T-helper 1 cell treated with Interleukin-12 subunit alpha and Interleukin-12 subunit beta and Interleukin-4 antibody, amounts not matched to agents 30 ng/mL and 1 ng/mL, for 36 hours (primary cell): ENCODE results near the gene CCSER2. TPM values are rescaled to one million over a fixed set of nuclear protein-coding genes. Genes with fewer than 3 reads are reported as not detected.
"Not testable (repeated sequence)": the region's sequence is repeated elsewhere in the genome, so short reads cannot be mapped to it uniquely, and the experiment has no call there.

ENCODE experiments used
- intact Hi-C: fragments of 100-400 bp; cut with micrococcal nuclease; formaldehyde crosslinking; loops from one replicate; pipeline ENCODE4 v1.15.1; 2024
- total RNA-seq: library from RNA; stranded (reverse); gene quantifications from 2 replicates; pipeline ENCODE4 v1.2.3, GENCODE V29; 2022

The CCSER2 gene
- total RNA-seq, 1 donor from 2014 or later, result 85.9 TPM

DNA sequence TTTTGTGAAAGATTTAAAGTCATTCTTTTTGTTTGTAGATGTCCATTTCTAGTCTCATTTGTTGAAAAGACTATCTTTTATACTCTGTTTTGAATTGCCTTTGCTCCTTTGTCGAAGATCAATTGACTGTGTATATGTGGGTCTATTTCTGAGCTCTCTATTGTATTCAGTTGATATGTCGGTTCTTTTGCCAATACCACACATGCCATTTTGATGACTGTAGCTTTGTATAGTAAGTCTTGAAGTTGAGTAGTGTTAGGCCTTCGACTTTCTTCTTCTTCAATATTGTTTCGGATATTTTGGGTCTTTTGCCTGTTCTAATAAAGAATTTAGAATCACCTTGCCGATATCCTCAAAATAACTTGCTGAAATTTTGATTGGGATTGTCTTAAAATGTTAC lies 104.5 kb downstream of the CCSER2 start:
- intact Hi-C loops, result no loop called here

DNA sequence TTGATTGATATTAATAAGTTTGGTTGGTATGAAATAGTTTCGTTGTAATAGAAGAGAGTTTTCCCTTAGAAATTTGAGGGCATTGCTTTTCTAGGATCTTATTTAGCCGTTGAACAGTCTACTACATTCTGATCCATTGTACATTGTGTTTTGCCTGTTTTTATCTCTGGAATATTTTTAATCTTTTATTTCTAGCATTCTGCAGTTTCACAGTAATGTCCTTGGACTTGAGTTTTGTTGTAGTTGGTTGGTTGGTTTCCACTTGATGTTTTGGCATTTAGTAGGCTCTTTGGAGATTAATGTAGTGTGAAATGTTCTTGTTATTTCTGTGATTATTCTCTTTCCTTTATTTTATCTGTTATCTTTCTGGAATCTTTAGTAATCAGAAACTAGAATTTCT lies 112.4 kb downstream of the CCSER2 start:
- intact Hi-C loops, result no loop called here

DNA sequence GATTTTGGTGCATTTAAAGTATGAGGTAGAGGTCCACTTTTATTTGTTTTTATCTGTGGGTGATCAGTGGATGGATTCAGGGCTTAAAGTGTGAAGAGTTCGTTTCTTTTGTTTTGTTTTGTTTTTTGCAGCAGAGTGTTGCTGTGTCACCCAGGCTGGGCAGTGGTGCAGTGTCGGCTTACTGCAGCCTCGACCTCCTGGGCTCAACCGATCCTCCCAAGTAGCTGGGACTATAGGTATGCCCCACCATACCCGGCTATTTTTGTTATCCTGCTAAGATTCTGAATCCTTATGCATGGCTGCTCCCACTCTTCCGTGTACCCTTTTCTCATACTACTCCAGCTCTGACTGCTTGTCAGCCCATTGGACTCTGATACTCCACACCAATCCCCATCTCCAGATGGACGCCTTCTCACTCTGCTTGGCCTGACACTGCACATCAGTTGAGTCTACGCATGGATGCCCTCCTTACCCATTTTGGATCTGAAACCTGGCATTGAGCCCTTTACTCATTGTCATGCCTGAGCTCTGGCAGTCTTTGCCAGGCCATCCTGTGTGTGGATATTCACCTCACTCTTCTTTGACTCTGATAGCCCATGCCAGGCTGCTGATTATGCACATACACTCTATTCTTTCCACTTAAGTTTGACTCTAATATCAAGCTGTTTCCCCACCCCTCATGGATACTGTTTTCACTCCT lies 119.5 kb downstream of the CCSER2 start:
- intact Hi-C loops, result no loop called here

DNA sequence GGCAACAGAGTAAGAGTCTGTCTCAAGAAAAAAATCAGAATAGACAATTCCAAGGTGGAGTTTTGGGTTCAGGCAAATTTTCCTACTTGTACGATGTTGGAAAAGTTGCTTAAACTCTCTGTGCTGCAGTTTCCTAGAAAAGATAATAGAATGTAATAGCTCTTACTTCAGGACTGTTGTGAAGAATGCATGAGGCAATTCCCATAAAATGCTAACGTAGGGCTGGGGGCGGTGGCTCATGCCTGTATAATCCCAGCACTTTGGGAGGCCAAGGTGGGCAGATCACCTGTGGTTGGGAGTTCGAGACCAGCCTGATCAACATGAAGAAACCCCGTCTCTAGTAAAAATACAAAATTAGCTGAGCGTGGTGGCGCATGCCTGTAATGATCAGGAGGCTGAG lies 121.0 kb downstream of the CCSER2 start:
- intact Hi-C loops, result not testable (repeated sequence)

DNA sequence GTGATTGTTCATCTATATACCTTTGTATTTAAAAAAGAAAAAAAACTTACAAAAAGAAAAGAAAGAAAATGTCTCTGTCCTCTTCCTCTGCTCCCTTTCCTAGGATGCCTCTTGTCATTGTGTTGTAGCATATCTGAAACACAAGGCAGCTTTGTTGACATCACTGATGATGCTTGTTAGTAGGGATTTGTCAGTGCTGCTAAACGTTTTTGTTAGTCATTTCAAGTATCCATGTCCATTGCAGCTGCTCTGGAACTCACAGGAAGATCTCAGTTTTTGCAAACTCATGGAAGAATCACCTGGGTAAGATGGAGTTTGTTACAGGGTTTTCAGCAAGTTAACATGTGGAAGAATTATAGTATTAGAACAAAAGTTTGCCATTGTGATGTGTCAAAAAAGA lies 123.6 kb downstream of the CCSER2 start:
- intact Hi-C loops, result no loop called here

DNA sequence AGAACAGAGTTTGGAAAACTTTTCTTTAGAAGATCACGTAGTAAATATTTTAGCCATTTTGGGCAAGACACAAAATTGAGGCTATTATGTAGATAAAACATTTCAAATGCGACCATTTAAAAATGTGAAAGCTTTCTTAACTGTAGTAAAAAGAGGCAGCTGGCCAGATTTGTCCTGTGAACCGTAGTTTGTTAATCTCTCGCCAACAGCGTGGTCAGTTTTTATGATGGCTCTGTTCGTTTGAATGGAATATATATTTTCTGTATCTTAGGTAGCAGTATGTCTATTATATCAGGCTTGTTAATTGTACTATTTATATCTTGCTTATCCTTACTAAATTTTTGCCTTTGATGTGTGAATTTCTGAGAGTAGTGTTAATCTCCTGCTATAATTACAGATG lies 124.9 kb downstream of the CCSER2 start:
- intact Hi-C loops, result no loop called here

DNA sequence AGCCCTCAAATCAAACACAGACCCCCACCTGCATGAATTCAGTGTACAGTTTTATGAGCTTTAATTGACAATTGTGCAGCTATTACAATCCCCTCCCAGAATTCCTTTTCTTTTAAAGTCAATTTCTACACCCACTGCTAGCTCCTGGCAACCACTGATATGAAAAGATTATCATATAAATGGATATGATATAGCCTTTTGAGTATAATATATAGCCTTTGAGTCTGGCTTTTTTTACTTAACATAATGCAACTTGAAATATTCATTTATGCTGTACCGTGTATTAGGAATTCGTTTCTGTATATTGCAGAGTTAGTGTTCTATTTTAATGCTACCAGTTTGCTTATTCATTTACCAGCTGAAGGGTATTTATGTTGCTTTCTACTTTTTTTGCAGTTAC lies 127.7 kb downstream of the CCSER2 start:
- intact Hi-C loops, result no loop called here

DNA sequence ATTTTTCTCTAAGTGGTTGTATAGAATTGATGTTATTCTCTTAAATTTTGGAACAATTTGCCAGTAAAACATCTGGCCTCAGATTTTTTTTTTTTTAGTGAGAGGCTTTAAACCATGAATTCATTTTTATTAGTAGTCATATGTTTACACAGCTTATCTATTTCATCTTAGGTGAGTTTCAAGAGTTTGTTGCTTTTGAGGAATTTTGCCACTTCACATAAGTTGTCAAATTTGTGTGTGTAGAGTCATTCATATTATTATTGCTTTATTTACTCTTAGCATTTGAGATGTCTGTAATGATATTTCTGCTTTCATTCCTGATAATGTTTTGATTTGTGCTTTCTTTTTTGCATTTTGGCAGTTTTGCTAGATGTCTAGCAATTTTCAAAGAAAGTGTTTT lies 132.1 kb downstream of the CCSER2 start:
- intact Hi-C loops, result no loop called here

DNA sequence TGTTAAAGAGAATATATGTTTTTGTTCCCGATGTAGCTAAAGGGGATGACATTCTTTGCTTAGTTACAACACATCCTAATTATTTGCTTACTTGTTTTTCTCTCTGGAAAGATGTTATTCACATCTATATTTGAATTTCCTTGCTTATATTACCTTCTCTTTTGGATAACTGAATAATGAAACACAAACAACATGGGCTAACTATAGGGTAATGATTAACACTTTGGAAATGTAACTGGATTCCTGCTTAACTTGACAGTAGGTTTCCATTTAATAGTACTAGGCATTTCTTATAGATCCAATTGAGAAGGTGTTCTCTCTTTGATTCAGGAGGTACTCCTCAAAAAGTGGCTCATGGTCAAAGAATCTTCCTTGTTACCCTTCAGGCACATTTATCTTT lies 141.1 kb downstream of the CCSER2 start:
- intact Hi-C loops, result no loop called here

DNA sequence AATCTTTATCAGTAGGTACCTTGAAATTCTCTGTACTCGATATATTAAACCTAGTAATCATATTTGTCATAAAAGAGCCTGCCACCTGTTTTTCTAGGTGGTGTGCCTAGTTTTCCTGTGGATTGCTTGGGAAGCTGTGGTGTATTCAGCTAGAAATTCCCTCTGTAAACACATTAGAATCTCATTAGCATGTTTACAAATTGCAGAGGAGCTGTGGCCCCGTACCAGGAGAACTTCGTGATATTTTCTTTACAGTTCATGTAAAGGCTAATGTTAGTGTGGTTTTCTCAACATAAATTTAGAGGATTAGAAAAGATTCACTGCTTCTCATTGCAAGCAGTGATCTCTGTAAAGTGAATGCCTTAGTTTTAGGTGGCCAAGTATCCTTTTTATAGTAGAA lies 144.7 kb downstream of the CCSER2 start:
- intact Hi-C loops, result no loop called here

DNA sequence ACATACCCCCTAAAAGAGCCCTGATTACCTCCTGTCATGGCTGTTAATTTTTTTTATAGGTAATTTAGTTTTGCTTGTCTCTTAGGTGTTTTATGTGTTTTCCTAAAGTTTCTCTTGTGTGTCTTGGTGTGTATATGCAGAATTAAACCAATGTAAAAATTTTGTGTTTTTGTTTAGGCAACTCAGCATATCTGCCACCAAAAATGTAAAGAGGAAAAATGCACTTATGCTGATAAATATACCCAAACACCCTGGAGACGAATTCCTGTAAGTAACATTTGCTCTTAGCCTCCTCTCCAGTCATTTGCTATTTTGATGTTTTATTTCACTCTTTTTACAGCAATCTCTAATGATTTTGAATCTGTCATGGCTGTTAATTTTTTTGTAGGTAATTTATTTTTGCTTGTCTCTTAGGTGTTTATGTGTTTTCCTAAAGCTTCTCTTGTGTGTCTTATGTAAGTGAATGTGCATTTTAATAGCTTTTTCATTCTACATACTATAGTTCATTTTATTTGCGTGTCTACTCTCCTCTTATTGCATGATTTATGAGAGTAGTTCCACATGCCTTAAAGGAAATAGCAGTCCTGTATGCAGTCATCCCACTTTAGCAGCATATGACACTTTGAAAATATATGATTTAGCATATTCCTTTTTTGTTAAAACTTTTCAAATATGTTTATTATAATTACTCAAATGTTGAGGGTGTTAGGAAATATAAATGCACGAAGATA lies 149.2 kb downstream of the CCSER2 start:
- intact Hi-C loops, result loop anchor here (5.0 kb wide), 1 partner anchor 40 kb away; no protein-coding TSS in a partner anchor

DNA sequence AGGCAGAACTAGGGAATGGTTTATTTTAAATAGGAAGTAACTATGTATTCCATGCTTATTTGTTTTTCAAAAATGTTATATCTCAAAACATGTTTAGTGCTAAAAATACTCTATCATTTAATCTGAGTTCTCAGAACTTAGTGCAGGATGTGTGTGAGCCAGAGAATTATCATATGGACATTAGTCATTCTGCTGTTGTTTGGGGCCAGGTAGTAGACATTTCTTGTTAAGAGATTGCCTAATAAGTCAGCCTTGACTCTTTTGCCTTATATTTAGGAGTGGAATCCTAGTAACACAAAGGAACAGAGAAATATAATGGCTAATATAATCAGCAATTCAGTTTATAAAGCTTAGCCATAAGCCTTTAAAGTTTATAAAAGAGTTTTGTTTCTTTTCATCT lies 149.8 kb downstream of the CCSER2 start:
- intact Hi-C loops, result loop anchor here (5.0 kb wide), 1 partner anchor 41 kb away; no protein-coding TSS in a partner anchor

DNA sequence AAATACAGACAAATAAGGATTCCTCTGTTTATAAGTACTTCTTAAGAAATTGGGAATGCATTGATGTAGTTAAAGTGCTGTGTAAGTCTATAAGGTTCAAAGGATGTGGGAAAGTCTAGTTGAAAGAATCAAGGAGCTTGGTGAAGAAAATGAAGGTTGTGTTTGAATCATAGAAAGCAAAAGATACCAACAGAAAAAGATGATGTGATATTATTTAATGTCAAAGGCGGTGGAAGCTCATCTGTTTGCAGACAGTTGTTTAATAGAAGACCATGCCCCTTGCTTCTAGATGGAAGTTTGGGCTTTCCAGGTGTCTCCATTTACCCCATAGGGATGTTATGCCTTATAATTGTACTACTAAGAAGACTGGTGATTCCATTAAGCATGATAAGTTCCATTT lies 150.3 kb downstream of the CCSER2 start:
- intact Hi-C loops, result loop anchor here (5.0 kb wide), 1 partner anchor 41 kb away; no protein-coding TSS in a partner anchor

DNA sequence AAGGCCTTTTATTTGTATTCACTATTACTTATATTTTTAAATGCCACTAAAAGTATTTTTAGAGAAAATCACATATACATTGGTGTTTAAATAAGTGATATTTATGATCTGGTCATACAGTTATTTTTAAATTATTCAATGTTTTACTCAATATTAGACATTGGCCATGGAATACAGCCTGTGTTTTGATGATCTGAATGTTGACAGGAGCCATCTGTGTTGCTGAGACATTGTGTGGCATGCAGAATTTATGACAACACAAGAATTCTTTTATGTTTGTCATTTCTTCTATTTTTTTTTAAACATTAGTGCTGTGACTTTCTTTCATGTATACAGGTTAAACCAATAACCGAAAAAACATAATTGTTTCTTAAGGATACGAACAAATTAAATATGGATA lies 156.2 kb downstream of the CCSER2 start:
- intact Hi-C loops, result no loop called here

DNA sequence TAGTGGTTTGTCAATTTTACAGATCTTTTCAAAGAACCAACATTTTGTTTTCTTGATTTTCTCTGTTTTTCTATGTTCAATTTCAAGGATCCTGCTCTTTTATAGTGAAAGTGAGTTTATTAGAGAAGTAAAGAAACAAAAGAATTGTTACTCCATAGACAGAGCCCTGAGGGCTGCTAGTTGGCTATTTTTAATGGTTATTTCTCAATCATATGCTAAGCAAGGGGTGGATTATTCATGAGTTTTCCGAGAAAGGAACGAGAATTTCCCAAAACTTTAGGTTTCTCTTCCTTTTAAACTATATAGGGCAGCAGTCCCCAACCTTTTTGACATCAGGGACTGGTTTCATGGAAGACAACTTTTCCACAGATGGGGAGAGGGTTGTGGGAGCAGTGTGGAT lies 165.0 kb downstream of the CCSER2 start:
- intact Hi-C loops, result no loop called here

DNA sequence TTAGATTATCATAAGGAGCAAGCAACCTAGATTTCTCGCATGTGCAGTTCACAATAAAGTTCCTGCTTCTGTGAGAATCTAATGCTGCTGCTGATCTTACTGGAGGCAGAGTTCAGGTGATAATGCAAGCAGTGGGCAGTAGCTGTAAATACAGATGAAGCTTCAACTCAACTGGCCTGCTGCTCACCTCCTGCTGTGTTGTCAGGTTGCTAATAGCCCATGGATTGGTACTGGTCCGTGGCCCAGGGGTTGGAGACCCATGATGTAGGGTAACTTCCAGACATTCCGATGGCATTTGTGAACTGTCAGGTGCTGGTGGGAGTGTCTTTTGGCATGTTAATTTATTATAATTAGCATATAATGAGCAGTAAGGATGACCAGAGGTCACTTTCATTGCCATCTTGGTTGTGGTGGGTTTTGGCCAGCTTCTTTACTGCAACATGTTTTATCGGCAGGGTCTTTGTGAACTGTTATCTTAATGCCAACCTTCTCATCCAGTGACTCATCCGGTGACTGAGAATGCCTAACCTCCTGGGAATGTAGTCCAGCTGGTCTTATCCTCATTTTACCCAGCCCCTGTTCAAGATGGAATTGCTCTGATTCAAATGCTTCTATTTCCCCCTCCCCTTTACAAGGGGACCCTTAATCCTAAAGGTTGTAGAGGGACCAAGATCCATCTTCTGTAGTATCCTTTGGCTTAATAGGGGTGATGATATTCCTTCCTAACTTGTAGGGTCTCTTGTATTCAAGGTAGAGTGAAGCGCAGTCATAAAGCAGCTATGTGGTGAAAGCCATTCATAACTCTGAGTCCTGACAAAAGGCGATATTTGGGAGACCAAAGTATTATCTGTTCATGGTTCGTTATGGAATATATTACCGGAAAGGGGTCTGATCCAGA lies 165.8 kb downstream of the CCSER2 start:
- intact Hi-C loops, result no loop called here

DNA sequence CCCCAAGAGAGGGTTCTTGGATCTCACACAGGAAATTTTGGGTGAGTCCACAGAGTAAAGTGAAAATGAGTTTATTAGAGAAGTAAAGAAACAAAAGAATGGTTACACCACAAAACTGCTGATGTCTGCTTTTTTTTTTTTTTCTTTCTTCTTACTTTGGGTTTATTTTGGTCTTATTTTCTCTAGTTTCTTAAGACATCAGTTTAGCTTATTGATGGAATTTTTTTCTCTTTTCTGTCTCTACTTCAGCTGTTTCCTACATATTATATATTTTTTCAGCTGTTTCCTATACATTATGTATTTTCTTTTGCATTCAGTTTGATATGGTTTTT lies 166.4 kb downstream of the CCSER2 start:
- intact Hi-C loops, result no loop called here

DNA sequence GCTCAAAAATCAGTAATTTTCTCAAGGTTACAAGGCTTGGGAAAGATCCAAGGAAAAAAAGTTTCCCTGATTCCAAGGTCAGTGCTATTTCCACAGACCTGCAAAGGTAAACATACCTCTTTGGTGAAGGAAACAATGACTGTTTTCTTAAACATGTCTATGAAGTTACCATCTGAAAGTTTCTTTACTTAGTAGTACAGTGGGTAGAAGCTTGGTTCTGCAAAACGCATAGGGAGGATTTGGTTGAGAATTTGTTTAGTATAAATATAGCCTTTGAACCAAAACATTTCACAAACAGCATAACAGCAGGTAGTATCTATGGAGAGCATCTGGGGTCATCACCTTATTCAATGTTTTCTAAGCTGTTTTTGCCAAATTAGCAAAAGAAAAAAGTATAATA lies 169.6 kb downstream of the CCSER2 start:
- intact Hi-C loops, result no loop called here

DNA sequence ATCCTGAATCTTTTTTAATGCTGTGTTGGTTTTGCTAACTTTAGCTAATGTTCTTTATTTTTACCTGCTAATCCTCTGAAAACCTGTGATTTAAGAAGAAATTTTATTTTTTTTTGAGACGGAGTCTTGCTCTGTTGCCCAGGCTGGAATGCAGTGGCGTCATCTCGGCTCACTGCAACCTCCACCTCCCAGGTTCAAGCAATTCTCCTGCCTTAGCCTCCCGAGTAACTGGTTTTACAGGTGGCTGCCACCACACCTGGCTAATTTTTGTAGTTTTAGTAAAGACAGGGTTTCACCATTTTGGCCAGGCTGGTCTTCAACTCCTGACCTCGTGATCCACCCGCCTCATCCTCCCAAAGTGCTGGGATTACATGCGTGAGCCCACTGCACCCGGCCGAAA lies 170.7 kb downstream of the CCSER2 start:
- intact Hi-C loops, result not testable (repeated sequence)

DNA sequence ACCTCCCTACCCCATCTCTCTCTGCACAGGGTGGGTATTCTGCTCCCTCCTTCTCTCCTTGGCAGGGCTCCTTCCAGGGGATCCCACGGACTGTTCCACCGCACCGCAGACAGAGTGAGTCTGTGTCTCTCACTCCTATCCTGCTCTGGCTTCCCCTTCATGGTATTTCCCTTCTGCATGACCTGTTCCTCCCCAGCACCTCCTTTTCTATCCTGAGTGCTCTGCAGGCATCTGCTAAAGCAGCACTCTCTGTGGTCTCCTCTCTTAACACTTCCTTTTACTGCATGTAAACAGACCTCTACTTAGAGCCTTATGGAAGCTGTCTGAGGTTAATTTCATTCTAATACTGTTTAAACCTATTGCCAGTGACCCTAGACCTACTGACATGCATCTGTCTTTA lies 171.5 kb downstream of the CCSER2 start:
- intact Hi-C loops, result no loop called here

DNA sequence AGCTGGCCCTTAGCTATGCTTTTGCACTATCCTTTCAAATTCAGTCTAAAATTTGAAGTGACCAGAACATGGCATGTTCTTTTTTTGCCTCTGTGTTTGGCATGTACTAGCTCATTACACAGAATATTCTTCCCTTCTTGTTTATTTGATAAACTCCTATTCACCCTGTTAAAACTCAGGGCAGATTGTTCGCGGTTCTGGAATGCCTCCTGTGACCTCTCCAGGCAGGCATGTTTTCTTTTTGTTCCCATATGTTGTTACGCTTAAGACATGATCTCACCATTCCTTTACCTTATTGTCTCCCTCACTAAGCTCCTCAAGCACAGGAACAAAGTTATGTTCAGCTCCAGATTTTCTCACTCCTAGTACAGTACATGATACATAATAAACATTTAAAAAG lies 181.7 kb downstream of the CCSER2 start:
- intact Hi-C loops, result no loop called here

DNA sequence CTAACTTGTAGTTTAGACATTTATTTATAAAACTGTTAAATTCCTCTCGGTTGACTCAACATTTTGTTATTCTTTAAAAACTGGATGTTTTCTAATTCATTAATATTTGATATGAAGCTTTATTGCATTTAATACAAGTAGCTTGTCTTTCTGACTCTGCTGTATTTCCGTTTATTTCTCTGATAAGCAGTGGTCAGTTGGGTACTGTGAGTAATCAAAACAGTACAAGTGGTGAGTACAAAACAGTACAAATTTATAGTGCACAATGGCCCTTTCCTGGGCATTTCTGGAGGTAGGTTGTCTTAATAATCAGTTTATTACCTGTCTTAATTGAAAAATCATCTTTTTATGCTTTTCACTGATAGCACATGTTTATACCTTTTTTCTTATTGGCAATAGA lies 182.7 kb downstream of the CCSER2 start:
- intact Hi-C loops, result no loop called here
